ENCODE data around the gene IRX4. TPM values are rescaled to one million over a fixed set of nuclear protein-coding genes. Genes with fewer than 3 reads are reported as not detected.

IRX4 gene
- total RNA-seq, 2 donors from 2014 or later: not detected

GRCh38 chr5:1865486-1865885 lies 17.2 kb downstream of the IRX4 start:
- no peak for DNase-seq (ENCODE audit: low spot score)
- Histone ChIP-seq H3K4me3 (no peak overlapping the region), H3K36me3 (no peaks in the 10 kb centered on the region), H3K9me3 (no peaks in the 10 kb centered on the region), H3K27me3 (no peaks in the 10 kb centered on the region), H3K4me1 (no peaks in the 10 kb centered on the region), H3K27ac (no peak overlapping the region)
- TF ChIP-seq CTCF (IDR thresholded peaks at IDR 0.05): no peak

- Histone ChIP-seq H3K4me3 (no peak overlapping the region), H3K4me1 (no peaks in the 10 kb centered on the region), H3K36me3 (no peaks in the 10 kb centered on the region), H3K27me3 (no peaks in the 10 kb centered on the region), H3K27ac (no peak overlapping the region), H3K9me3 (no peaks in the 10 kb centered on the region)
- no peak for TF ChIP-seq CTCF (IDR thresholded peaks at IDR 0.05)
- no peak for DNase-seq (ENCODE audit: low spot score)
Observed at GRCh38 chr5:1864896-1865440, 17.8 kb downstream of the IRX4 start.

DNA sequence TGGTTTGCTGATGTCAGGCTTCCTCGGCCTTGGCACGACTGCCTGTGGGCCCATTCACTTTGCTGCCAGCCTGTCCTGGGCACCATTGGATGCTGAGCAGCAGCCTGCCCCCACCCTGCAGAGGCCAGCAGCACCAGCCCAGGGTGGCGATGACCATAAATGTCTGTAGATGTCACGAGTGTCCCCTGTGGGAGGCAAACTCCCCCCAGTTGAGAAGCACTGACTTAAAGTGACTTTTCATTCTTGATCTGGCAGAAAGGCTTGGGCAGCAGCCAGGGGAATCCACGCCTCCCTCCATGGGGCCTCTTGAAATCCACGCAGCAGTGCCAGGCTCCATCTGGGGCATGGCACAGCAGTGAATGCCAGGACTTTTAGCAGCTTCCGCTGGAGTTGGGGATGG lies 21.8 kb downstream of the IRX4 start:
- no peak overlapping the region for H3K27ac ChIP-seq
- no peak for TF ChIP-seq CTCF (IDR thresholded peaks at IDR 0.05)
- no peaks in the 10 kb centered on the region for H3K9me3 ChIP-seq
- no peak overlapping the region for H3K4me3 ChIP-seq
- DNase-seq (ENCODE audit: low spot score): no peak
- H3K27me3 ChIP-seq: peaks cover 0 to 4% of the 10 kb centered on the region in 2 donors
- no peaks in the 10 kb centered on the region for H3K36me3 ChIP-seq
- no peaks in the 10 kb centered on the region for H3K4me1 ChIP-seq

- Histone ChIP-seq H3K4me1 (no peaks in the 10 kb centered on the region), H3K4me3 (no peak overlapping the region), H3K9me3 (no peaks in the 10 kb centered on the region), H3K27ac (no peak overlapping the region), H3K27me3 (peaks cover 0 to 4% of the 10 kb centered on the region in 2 donors), H3K36me3 (no peaks in the 10 kb centered on the region)
- DNase-seq (ENCODE audit: low spot score): no peak
- no peak for TF ChIP-seq CTCF (IDR thresholded peaks at IDR 0.05)
Observed at GRCh38 chr5:1860021-1860610, 22.6 kb downstream of the IRX4 start.

- no peak for TF ChIP-seq CTCF (IDR thresholded peaks at IDR 0.05)
- Histone ChIP-seq H3K9me3 (no peaks in the 10 kb centered on the region), H3K27ac (no peak overlapping the region), H3K4me1 (no peaks in the 10 kb centered on the region), H3K27me3 (peaks cover 0 to 4% of the 10 kb centered on the region in 2 donors), H3K36me3 (no peaks in the 10 kb centered on the region), H3K4me3 (no peak overlapping the region)
- DNase-seq (ENCODE audit: low spot score): no peak
Observed at GRCh38 chr5:1859099-1859498, 23.6 kb downstream of the IRX4 start.

DNA sequence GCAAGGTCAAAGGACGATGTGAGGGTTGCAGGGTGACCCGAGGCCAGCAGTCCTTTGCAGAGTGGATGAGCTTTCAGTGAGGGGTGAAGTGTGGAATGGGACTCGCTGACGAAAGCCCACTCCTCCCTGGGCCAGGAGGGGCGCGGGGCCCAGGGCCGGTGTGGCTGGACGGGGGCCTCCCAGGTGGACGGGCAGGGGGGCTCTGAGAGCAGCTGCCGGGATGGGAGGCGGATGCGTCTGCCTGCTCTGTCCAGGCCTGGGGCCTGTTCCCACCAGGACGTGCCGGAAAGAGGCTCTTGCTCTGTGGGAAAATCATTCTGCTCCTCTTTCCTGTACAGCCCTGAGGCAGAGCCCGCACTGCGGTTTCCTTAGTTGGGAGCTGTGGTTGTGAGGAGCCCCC lies 24.3 kb downstream of the IRX4 start:
- H3K27ac ChIP-seq: no peak overlapping the region
- H3K4me3 ChIP-seq: no peak overlapping the region
- no peaks in the 10 kb centered on the region for H3K36me3 ChIP-seq
- no peak for DNase-seq (ENCODE audit: low spot score)
- no peaks in the 10 kb centered on the region for H3K4me1 ChIP-seq
- H3K9me3 ChIP-seq: no peaks in the 10 kb centered on the region
- peaks cover 0 to 4% of the 10 kb centered on the region in 2 donors for H3K27me3 ChIP-seq
- no peak for TF ChIP-seq CTCF (IDR thresholded peaks at IDR 0.05)

All from right atrium auricular region (tissue), 2 donors.